HepG2 (cell line): Measurements from ENCODE around the gene NKX6-1.

Experiments
- HCFC1 ChIP-seq: fragments of 150-350 bp; IDR thresholded peaks from 2 replicates; pipeline ENCODE4 v1.6.1; 2014; ENCODE audit warnings: low read depth, low read length
- HOXA7 ChIP-seq: sonication (generic); formaldehyde crosslinking; IDR thresholded peaks from 2 replicates; pipeline ENCODE4 v1.8.1; 2022; ENCODE audit warnings: mild to moderate bottlenecking, missing genetic modification reagents, moderate library complexity
- KDM1A ChIP-seq: IDR thresholded peaks from 2 replicates; pipeline ENCODE4 v1.6.1; 2016; ENCODE audit warnings: missing compliant biosample characterization
- KLF16 ChIP-seq, 2 experiments: sonication (generic) in 1 of 2; formaldehyde crosslinking in 1 of 2; IDR thresholded peaks; 2 replicates each; pipeline versions ENCODE4 v1.6.1 to v1.8.0; 2016 to 2023; ENCODE audit warnings: missing genetic modification reagents in 2 of 2, missing compliant biosample characterization in 1 of 2
- TCF7L2 ChIP-seq: IDR thresholded peaks from 2 replicates; pipeline ENCODE4 v1.6.1; 2011; ENCODE audit warnings: mild to moderate bottlenecking, low read depth, low read length, moderate library complexity
- ZNF10 ChIP-seq: sonication (generic); formaldehyde crosslinking; IDR thresholded peaks from 2 replicates; pipeline ENCODE4 v1.4.0; 2020; ENCODE audit warnings: mild to moderate bottlenecking, low read depth, missing genetic modification reagents, borderline replicate concordance
- ZNF629 ChIP-seq: sonication (generic); formaldehyde crosslinking; conservative IDR thresholded peaks from 2 replicates; pipeline ENCODE4 v1.5.0; 2020; ENCODE audit warnings: missing genetic modification reagents
- TF ChIP-seq, protein P1 (sequence below): fragments of 450-650 bp; IDR thresholded peaks from 2 replicates; pipeline ENCODE4 v1.6.1; 2017; ENCODE audit warnings: mild to moderate bottlenecking
- TF ChIP-seq, protein P2 (sequence below): sonication (generic); formaldehyde crosslinking; IDR thresholded peaks from 2 replicates; pipeline ENCODE4 v1.5.0; 2020; ENCODE audit warnings: mild to moderate bottlenecking, missing genetic modification reagents, moderate library complexity
- TF ChIP-seq, protein P3 (sequence below): sonication (generic); formaldehyde crosslinking; IDR thresholded peaks from 2 replicates; pipeline ENCODE4 v1.4.0; 2020; ENCODE audit warnings: missing genetic modification reagents
- TF ChIP-seq, protein P4 (sequence below): fragments of 450-650 bp; IDR thresholded peaks from 2 replicates; pipeline ENCODE4 v1.6.1; 2016

DNA sequence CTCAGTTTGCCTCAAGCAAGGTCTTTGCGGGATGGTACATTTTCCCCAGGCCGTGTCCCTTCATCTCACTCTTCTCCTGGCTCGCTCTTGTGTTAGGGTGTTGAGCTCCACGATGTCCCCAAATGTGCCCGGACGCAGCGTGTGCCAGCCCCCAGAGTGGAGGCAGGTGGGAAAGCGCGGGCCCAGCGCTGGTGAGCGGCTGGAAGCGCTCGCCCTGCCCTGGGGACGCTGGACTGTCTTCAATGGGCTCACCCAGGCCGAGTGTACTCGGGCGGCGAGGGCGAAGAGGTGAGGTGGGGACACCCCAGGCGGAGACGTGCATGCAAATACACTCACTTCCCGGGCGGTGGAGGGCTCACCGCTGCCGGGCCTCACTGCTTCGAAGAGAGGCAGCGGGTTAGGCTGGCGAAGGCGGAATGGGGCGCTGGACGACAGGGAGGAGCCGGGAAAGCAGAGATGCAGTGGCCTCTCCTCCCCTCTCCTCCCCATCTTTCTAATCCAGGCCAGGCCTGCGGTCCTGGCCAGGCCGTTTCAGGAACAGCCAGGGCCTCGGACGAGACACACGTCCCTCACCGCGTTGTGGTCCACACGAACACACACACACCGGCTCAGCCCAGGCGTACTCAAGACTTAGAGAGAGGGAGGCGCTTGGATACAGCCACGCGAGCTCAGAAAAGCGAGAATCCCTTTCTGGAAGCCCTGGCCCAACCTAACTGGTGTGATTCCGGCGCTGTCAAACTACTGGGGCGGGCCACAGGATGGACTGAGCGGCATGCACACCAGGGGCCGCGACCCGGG, 2.2 kb downstream of the NKX6-1 start:
- TF ChIP-seq ZNF10 (CRISPR knock-in tag) (no peak), TCF7L2 (no peak), HOXA7 (CRISPR knock-in tag) (no peak), HCFC1 (no peak), KLF16 (CRISPR knock-in tag; IDR thresholded peaks at IDR 0.05) (no peak), ZNF629 (CRISPR knock-in tag) (no peak), KDM1A (CRISPR knock-in tag) (no peak)
- TF ChIP-seq, protein P1, sequence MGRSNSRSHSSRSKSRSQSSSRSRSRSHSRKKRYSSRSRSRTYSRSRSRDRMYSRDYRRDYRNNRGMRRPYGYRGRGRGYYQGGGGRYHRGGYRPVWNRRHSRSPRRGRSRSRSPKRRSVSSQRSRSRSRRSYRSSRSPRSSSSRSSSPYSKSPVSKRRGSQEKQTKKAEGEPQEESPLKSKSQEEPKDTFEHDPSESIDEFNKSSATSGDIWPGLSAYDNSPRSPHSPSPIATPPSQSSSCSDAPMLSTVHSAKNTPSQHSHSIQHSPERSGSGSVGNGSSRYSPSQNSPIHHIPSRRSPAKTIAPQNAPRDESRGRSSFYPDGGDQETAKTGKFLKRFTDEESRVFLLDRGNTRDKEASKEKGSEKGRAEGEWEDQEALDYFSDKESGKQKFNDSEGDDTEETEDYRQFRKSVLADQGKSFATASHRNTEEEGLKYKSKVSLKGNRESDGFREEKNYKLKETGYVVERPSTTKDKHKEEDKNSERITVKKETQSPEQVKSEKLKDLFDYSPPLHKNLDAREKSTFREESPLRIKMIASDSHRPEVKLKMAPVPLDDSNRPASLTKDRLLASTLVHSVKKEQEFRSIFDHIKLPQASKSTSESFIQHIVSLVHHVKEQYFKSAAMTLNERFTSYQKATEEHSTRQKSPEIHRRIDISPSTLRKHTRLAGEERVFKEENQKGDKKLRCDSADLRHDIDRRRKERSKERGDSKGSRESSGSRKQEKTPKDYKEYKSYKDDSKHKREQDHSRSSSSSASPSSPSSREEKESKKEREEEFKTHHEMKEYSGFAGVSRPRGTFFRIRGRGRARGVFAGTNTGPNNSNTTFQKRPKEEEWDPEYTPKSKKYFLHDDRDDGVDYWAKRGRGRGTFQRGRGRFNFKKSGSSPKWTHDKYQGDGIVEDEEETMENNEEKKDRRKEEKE: no peak
- TF ChIP-seq, protein P2, sequence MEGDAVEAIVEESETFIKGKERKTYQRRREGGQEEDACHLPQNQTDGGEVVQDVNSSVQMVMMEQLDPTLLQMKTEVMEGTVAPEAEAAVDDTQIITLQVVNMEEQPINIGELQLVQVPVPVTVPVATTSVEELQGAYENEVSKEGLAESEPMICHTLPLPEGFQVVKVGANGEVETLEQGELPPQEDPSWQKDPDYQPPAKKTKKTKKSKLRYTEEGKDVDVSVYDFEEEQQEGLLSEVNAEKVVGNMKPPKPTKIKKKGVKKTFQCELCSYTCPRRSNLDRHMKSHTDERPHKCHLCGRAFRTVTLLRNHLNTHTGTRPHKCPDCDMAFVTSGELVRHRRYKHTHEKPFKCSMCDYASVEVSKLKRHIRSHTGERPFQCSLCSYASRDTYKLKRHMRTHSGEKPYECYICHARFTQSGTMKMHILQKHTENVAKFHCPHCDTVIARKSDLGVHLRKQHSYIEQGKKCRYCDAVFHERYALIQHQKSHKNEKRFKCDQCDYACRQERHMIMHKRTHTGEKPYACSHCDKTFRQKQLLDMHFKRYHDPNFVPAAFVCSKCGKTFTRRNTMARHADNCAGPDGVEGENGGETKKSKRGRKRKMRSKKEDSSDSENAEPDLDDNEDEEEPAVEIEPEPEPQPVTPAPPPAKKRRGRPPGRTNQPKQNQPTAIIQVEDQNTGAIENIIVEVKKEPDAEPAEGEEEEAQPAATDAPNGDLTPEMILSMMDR: no peak
- TF ChIP-seq, protein P3, sequence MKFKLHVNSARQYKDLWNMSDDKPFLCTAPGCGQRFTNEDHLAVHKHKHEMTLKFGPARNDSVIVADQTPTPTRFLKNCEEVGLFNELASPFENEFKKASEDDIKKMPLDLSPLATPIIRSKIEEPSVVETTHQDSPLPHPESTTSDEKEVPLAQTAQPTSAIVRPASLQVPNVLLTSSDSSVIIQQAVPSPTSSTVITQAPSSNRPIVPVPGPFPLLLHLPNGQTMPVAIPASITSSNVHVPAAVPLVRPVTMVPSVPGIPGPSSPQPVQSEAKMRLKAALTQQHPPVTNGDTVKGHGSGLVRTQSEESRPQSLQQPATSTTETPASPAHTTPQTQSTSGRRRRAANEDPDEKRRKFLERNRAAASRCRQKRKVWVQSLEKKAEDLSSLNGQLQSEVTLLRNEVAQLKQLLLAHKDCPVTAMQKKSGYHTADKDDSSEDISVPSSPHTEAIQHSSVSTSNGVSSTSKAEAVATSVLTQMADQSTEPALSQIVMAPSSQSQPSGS: no peak
- TF ChIP-seq, protein P4, sequence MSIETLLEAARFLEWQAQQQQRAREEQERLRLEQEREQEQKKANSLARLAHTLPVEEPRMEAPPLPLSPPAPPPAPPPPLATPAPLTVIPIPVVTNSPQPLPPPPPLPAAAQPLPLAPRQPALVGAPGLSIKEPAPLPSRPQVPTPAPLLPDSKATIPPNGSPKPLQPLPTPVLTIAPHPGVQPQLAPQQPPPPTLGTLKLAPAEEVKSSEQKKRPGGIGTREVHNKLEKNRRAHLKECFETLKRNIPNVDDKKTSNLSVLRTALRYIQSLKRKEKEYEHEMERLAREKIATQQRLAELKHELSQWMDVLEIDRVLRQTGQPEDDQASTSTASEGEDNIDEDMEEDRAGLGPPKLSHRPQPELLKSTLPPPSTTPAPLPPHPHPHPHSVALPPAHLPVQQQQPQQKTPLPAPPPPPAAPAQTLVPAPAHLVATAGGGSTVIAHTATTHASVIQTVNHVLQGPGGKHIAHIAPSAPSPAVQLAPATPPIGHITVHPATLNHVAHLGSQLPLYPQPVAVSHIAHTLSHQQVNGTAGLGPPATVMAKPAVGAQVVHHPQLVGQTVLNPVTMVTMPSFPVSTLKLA: no peak
